ENCODE data around the gene BATF2. TPM values are rescaled to one million over a fixed set of nuclear protein-coding genes. Genes with fewer than 3 reads are reported as not detected.

BATF2 gene
- total RNA-seq, 1 experiment from 2014 or later: 0.72 TPM

GRCh38 chr11:65017937-65018336 is 21.2 kb upstream of the BATF2 start:
- H3K79me2 ChIP-seq (ENCODE audit: insufficient read depth, low read length): no peaks in the 10 kb centered on the region
- H2BK12ac ChIP-seq (ENCODE audit: insufficient read length, low read depth, low read length): no peak overlapping the region
- WGBS (ENCODE audit: extremely low coverage, insufficient read length, low lambda C conversion rate): no CpG with 5 or more reads among the region's 6 CpGs
- H2BK5ac ChIP-seq (ENCODE audit: insufficient read length, low read length): no peak overlapping the region
- no peak overlapping the region for H3K18ac ChIP-seq (ENCODE audit: insufficient read length, low read depth, low read length)
- H3K9me3 ChIP-seq (ENCODE audit: control insufficient read depth, low read depth, low read length): no peaks in the 10 kb centered on the region
- Mint-ChIP-seq H3K27ac (no peak overlapping the region), H3K4me1 (peaks cover 5 to 9% of the 10 kb centered on the region in 2 experiments), H3K4me3 (no peak overlapping the region), H3K27me3 (ENCODE audit: low read depth) (no peaks in the 10 kb centered on the region), H3K36me3 (ENCODE audit: insufficient read depth in 1 of 3, low read depth in 3 of 3) (peaks cover 21 to 64% (median 52%) of the 10 kb centered on the region in 3 experiments), H3K9me3 (no peaks in the 10 kb centered on the region)
- H3K56ac ChIP-seq (ENCODE audit: insufficient read length, low read depth, low read length): no peak overlapping the region
- no peak overlapping the region for H3K4me2 ChIP-seq (ENCODE audit: insufficient read depth, insufficient read length, low read length)
- H3K9ac ChIP-seq (ENCODE audit: extremely low read depth, insufficient read length, low read length): no peak overlapping the region
- no peak overlapping the region for H2BK20ac ChIP-seq (ENCODE audit: low read depth, low read length, poor library complexity, severe bottlenecking)
- H3K4ac ChIP-seq (ENCODE audit: low read depth, low read length): no peak overlapping the region
- H3K23me2 ChIP-seq (ENCODE audit: insufficient read length, low read depth, low read length, poor library complexity, severe bottlenecking): peaks cover 7% of the 10 kb centered on the region
- no peaks in the 10 kb centered on the region for H3K4me1 ChIP-seq (ENCODE audit: insufficient read depth, low read length)
- no peaks in the 10 kb centered on the region for H4K20me1 ChIP-seq (ENCODE audit: control insufficient read depth, insufficient read depth, insufficient read length)
- H2BK120ac ChIP-seq (ENCODE audit: low read depth, low read length, poor library complexity, severe bottlenecking): no peak overlapping the region
- H3T11ph ChIP-seq (ENCODE audit: low read length): no peak overlapping the region
- no peak for TF ChIP-seq CTCF (conservative IDR thresholded peaks at IDR 0.05)
- no peak overlapping the region for H3K14ac ChIP-seq (ENCODE audit: insufficient read depth, low read length)
- peaks cover 2% of the 10 kb centered on the region for H3K79me1 ChIP-seq (ENCODE audit: insufficient read depth, low read depth, low read length, poor library complexity, severe bottlenecking)
- no peak overlapping the region for H2BK15ac ChIP-seq (ENCODE audit: low read depth, low read length)
- H3K23ac ChIP-seq (ENCODE audit: insufficient read length, low read depth, low read length): no peak overlapping the region
- no peak overlapping the region for H2AK5ac ChIP-seq (ENCODE audit: insufficient read length, low read length)
- H4K91ac ChIP-seq (ENCODE audit: insufficient read length, low read depth, low read length): no peak overlapping the region
- H2AFZ ChIP-seq (ENCODE audit: low read length): no peak overlapping the region
- H4K8ac ChIP-seq (replicated peaks; ENCODE audit: insufficient read length, low read depth, low read length): no peak overlapping the region
- H4K5ac ChIP-seq (ENCODE audit: insufficient read length, low read depth, low read length): no peak overlapping the region
- no peaks in the 10 kb centered on the region for H3K27me3 ChIP-seq (ENCODE audit: insufficient read depth, low read length)
- no peak for DNase-seq
- no peak overlapping the region for H3K27ac ChIP-seq (ENCODE audit: insufficient read length, low read depth, low read length)

Measured in H9 (cell line).